Measurements from ENCODE around the gene RXRA. TPM values are rescaled to one million over a fixed set of nuclear protein-coding genes. Genes with fewer than 3 reads are reported as not detected.

Gene RXRA
- total RNA-seq, 1 experiment from 2014 or later, result 39.1 TPM

GRCh38 chr9:134455537-134455933 is 129.3 kb downstream of the RXRA start:
- Histone ChIP-seq H3K4me1 (peaks cover 9% of the 10 kb centered on the region), H3K9me3 (replicated peaks) (no peaks in the 10 kb centered on the region)
- DNase-seq, result no peak

GRCh38 chr9:134455934-134456755 is 129.9 kb downstream of the RXRA start:
- no peaks in the 10 kb centered on the region; the same call in 1 of the 2 replicates for H3K9me3 ChIP-seq (replicated peaks)
- H3K27me3 ChIP-seq, result no peaks in the 10 kb centered on the region
- peak overlapping the region; percentile 83 for H3K27ac ChIP-seq
- peaks cover 9% of the 10 kb centered on the region for H3K4me1 ChIP-seq
- DNase-seq, result peak; percentile 89 to 90
- peak overlapping the region; percentile 25 for H3K4me3 ChIP-seq
- no peaks in the 10 kb centered on the region for H3K36me3 ChIP-seq

More at GRCh38 chr9:134455537-134455933, 129.3 kb downstream of the RXRA start:
- Histone ChIP-seq H3K36me3 (no peaks in the 10 kb centered on the region), H3K27me3 (no peaks in the 10 kb centered on the region), H3K27ac (peak overlapping the region; percentile 83), H3K4me3 (peak overlapping the region; percentile 25)

GRCh38 chr9:134456756-134457305 is 130.6 kb downstream of the RXRA start:
- Histone ChIP-seq H3K4me1 (peaks cover 9% of the 10 kb centered on the region), H3K27ac (peak overlapping the region; percentile 83), H3K27me3 (no peaks in the 10 kb centered on the region), H3K9me3 (replicated peaks) (no peaks in the 10 kb centered on the region; the same call in 1 of the 2 replicates), H3K4me3 (peak overlapping the region; percentile 25), H3K36me3 (no peaks in the 10 kb centered on the region)
- DNase-seq, result no peak

- Histone ChIP-seq H3K9me3 (replicated peaks) (no peaks in the 10 kb centered on the region; the same call in 1 of the 2 replicates), H3K36me3 (no peaks in the 10 kb centered on the region), H3K27ac (no peak overlapping the region), H3K4me1 (peaks cover 9% of the 10 kb centered on the region), H3K27me3 (no peaks in the 10 kb centered on the region), H3K4me3 (no peak overlapping the region)
- no peak for DNase-seq
These were observed 131.3 kb downstream of the RXRA start for GRCh38 chr9:134457321-134458206.

- H3K27ac ChIP-seq, result no peak overlapping the region
- no peaks in the 10 kb centered on the region for H3K36me3 ChIP-seq
- no peaks in the 10 kb centered on the region; the same call in 1 of the 2 replicates for H3K9me3 ChIP-seq (replicated peaks)
- H3K4me3 ChIP-seq, result no peak overlapping the region
- DNase-seq, result no peak
- H3K27me3 ChIP-seq, result no peaks in the 10 kb centered on the region
- peaks cover 9% of the 10 kb centered on the region for H3K4me1 ChIP-seq
These were observed 132.2 kb downstream of the RXRA start for GRCh38 chr9:134458207-134459108.

GRCh38 chr9:134459164-134459563 is 132.9 kb downstream of the RXRA start:
- no peaks in the 10 kb centered on the region for H3K36me3 ChIP-seq
- no peaks in the 10 kb centered on the region for H3K27me3 ChIP-seq
- H3K9me3 ChIP-seq (replicated peaks), result no peaks in the 10 kb centered on the region; the same call in 1 of the 2 replicates
- H3K4me3 ChIP-seq, result no peak overlapping the region
- peaks cover 9% of the 10 kb centered on the region for H3K4me1 ChIP-seq
- H3K27ac ChIP-seq, result no peak overlapping the region
- DNase-seq, result no peak

- Histone ChIP-seq H3K4me1 (peaks cover 9% of the 10 kb centered on the region), H3K9me3 (replicated peaks) (no peaks in the 10 kb centered on the region; the same call in 1 of the 2 replicates), H3K27me3 (no peaks in the 10 kb centered on the region)
These were observed 133.3 kb downstream of the RXRA start for GRCh38 chr9:134459573-134459972.

GRCh38 chr9:134460206-134460605 is 134.0 kb downstream of the RXRA start:
- Histone ChIP-seq H3K4me1 (peaks cover 9% of the 10 kb centered on the region), H3K27me3 (no peaks in the 10 kb centered on the region)

More at GRCh38 chr9:134459573-134459972, 133.3 kb downstream of the RXRA start:
- no peak overlapping the region for H3K27ac ChIP-seq
- no peak for DNase-seq
- H3K36me3 ChIP-seq, result no peaks in the 10 kb centered on the region
- H3K4me3 ChIP-seq, result no peak overlapping the region

GRCh38 chr9:134460896-134461295 is 134.6 kb downstream of the RXRA start:
- no peak for DNase-seq
- Histone ChIP-seq H3K36me3 (no peaks in the 10 kb centered on the region), H3K27me3 (no peaks in the 10 kb centered on the region), H3K27ac (no peak overlapping the region), H3K4me3 (no peak overlapping the region), H3K9me3 (replicated peaks) (no peaks in the 10 kb centered on the region; the same call in 1 of the 2 replicates), H3K4me1 (peaks cover 7% of the 10 kb centered on the region)

More at GRCh38 chr9:134460206-134460605, 134.0 kb downstream of the RXRA start:
- H3K27ac ChIP-seq, result no peak overlapping the region
- H3K4me3 ChIP-seq, result no peak overlapping the region
- no peak for DNase-seq
- no peaks in the 10 kb centered on the region; the same call in 1 of the 2 replicates for H3K9me3 ChIP-seq (replicated peaks)
- H3K36me3 ChIP-seq, result no peaks in the 10 kb centered on the region

- no peaks in the 10 kb centered on the region; the same call in 1 of the 2 replicates for H3K9me3 ChIP-seq (replicated peaks)
- H3K4me1 ChIP-seq, result peaks cover 4% of the 10 kb centered on the region
- H3K27me3 ChIP-seq, result no peaks in the 10 kb centered on the region
- no peak overlapping the region for H3K27ac ChIP-seq
- no peaks in the 10 kb centered on the region for H3K36me3 ChIP-seq
- no peak overlapping the region for H3K4me3 ChIP-seq
- DNase-seq, result no peak
These were observed 135.2 kb downstream of the RXRA start for GRCh38 chr9:134461426-134461982.

- Histone ChIP-seq H3K36me3 (no peaks in the 10 kb centered on the region), H3K27me3 (no peaks in the 10 kb centered on the region), H3K4me3 (no peak overlapping the region), H3K27ac (no peak overlapping the region), H3K4me1 (no peaks in the 10 kb centered on the region), H3K9me3 (replicated peaks) (no peaks in the 10 kb centered on the region; the same call in 1 of the 2 replicates)
- no peak for DNase-seq
These were observed 136.1 kb downstream of the RXRA start for GRCh38 chr9:134462318-134462717.

- Histone ChIP-seq H3K9me3 (replicated peaks) (no peaks in the 10 kb centered on the region; the same call in 1 of the 2 replicates), H3K27ac (no peak overlapping the region), H3K36me3 (no peaks in the 10 kb centered on the region), H3K4me3 (no peak overlapping the region), H3K4me1 (no peaks in the 10 kb centered on the region), H3K27me3 (no peaks in the 10 kb centered on the region)
- DNase-seq, result no peak
These were observed 137.0 kb downstream of the RXRA start for GRCh38 chr9:134463280-134463679.

- Histone ChIP-seq H3K9me3 (replicated peaks) (no peaks in the 10 kb centered on the region), H3K4me1 (no peaks in the 10 kb centered on the region), H3K4me3 (no peak overlapping the region), H3K27me3 (no peaks in the 10 kb centered on the region), H3K36me3 (no peaks in the 10 kb centered on the region), H3K27ac (no peak overlapping the region)
- DNase-seq, result peak in 1 of 2 experiments; percentile 35
These were observed 140.8 kb downstream of the RXRA start for GRCh38 chr9:134466869-134467616.
